ENCODE results near the gene DPYSL4.

The DPYSL4 gene

GRCh38 chr10:132178672-132179545 is 7.8 kb upstream of the DPYSL4 start:
- no peak for DNase-seq (ENCODE audit: low read depth)

GRCh38 chr10:132179551-132180392 is 7.0 kb upstream of the DPYSL4 start:
- no peak for DNase-seq (ENCODE audit: low read depth)

GRCh38 chr10:132180736-132181135 is 6.0 kb upstream of the DPYSL4 start:
- no peak for DNase-seq (ENCODE audit: low read depth)

GRCh38 chr10:132181691-132182425 is 4.9 kb upstream of the DPYSL4 start:
- no peak for DNase-seq (ENCODE audit: low read depth)

GRCh38 chr10:132182591-132182990 is 4.2 kb upstream of the DPYSL4 start:
- no peak for DNase-seq (ENCODE audit: low read depth)

GRCh38 chr10:132183046-132183445 is 3.7 kb upstream of the DPYSL4 start:
- DNase-seq (ENCODE audit: low read depth), result no peak

- no peak for DNase-seq (ENCODE audit: low read depth)
Measured at GRCh38 chr10:132184816-132185593, 1.7 kb upstream of the DPYSL4 start.

- no peak for DNase-seq (ENCODE audit: low read depth)
Measured at GRCh38 chr10:132185601-132186487, 904 bp upstream of the DPYSL4 start.

GRCh38 chr10:132187430-132188138 is 836 bp downstream of the DPYSL4 start:
- DNase-seq (ENCODE audit: low read depth), result no peak

- no peak for DNase-seq (ENCODE audit: low read depth)
Measured at GRCh38 chr10:132188331-132188730, 1.6 kb downstream of the DPYSL4 start.

GRCh38 chr10:132189016-132189415 is 2.3 kb downstream of the DPYSL4 start:
- DNase-seq (ENCODE audit: low read depth), result no peak

- DNase-seq (ENCODE audit: low read depth), result no peak
Measured at GRCh38 chr10:132189810-132190422, 3.2 kb downstream of the DPYSL4 start.

GRCh38 chr10:132192076-132192975 is 5.6 kb downstream of the DPYSL4 start:
- no peak for DNase-seq (ENCODE audit: low read depth)

GRCh38 chr10:132192991-132193665 is 6.4 kb downstream of the DPYSL4 start:
- DNase-seq (ENCODE audit: low read depth), result no peak

GRCh38 chr10:132193907-132194552 is 7.3 kb downstream of the DPYSL4 start:
- DNase-seq (ENCODE audit: low read depth), result no peak

- DNase-seq (ENCODE audit: low read depth), result no peak
Measured at GRCh38 chr10:132194726-132195125, 8.0 kb downstream of the DPYSL4 start.

GRCh38 chr10:132195366-132196075 is 8.8 kb downstream of the DPYSL4 start:
- no peak for DNase-seq (ENCODE audit: low read depth)

Measured in non-pigmented ciliary epithelial cell (primary cell).